KOPT-K1 (cell line): ENCODE measurements around the gene RYR3.

Experiments
- H3K27ac ChIP-seq: fragments of 200-600 bp; sonication (generic); 2 replicates; pipeline ENCODE4 v1.5.1; 2016; ENCODE audit warnings: antibody characterized with exemption, mild to moderate bottlenecking, low read depth, low read length; ENCODE audit not compliant: poor library complexity, severe bottlenecking
- H3K36me3 ChIP-seq: fragments of 200-600 bp; sonication (generic); 2 replicates; pipeline ENCODE4 v1.5.1; 2017; ENCODE audit warnings: antibody characterized with exemption, mild to moderate bottlenecking, low read length, moderate library complexity; ENCODE audit not compliant: insufficient read depth
- H3K9me3 ChIP-seq: fragments of 200-600 bp; sonication (generic); 2 replicates; pipeline ENCODE4 v1.5.1; 2017; ENCODE audit warnings: antibody characterized with exemption, low read length, mild to moderate bottlenecking; ENCODE audit not compliant: insufficient read depth, poor library complexity, severe bottlenecking

Gene RYR3

DNA sequence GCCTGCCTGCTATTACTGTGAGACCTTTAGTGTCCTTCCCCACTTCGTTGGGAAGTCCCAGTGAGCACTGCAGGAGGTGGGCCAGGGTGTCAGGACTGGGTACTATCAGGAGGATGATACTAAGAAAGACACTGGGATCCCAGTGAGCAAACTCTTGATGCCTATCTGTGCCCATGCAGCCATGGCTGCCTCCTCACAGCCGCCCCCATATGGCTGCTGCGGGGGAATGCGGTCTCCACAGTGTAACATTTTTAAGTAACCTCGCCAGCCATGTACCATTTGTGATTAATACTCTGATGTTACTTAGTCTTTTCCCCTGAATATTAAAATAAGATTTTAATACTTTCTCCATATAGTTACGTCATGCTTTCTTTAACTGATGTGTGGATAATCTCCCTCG, 312.2 kb downstream of the RYR3 start:
- no peaks in the 10 kb centered on the region for H3K36me3 ChIP-seq
- no peaks in the 10 kb centered on the region for H3K9me3 ChIP-seq
- no peak overlapping the region for H3K27ac ChIP-seq

GRCh38 chr15:33624439-33624838, 313.7 kb downstream of the RYR3 start:
- Histone ChIP-seq H3K9me3 (no peaks in the 10 kb centered on the region), H3K36me3 (no peaks in the 10 kb centered on the region), H3K27ac (no peak overlapping the region)

DNA sequence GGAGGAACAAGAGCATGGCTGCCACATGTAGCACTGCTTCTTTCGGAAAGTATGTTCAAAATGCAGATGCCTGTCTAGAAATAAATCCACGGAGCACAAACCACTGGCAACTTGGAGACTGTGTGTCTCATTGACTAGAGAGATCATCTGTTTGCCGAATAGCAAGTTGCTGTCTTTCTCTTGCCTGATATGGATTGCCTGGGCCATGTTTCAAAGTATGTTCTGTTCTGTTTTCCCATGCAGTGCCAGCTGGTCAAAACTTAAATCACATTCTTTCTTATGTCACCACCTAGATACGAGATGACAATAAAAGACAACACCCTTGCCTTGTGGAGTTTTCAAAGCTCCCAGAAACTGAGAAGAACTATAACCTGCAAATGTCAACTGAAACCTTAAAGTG, 318.9 kb downstream of the RYR3 start:
- H3K27ac ChIP-seq: no peak overlapping the region
- no peaks in the 10 kb centered on the region for H3K36me3 ChIP-seq
- no peaks in the 10 kb centered on the region for H3K9me3 ChIP-seq

DNA sequence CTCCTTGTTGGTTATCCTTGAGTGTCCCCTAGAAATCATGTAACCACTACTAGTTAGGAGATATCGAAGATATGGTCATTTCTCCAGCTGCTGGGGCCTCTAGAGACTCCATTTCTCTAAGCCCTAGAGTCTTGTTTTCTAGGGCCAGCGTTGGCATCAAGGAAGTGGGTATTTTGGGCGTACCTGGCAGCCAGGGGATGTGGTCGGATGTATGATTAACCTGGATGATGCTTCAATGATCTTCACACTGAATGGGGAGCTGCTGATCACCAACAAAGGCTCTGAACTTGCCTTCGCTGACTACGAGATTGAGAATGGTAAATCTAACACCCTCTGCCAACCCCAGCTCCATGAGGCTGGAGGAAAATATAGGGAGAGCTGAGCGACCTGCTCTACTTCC, 325.5 kb downstream of the RYR3 start:
- no peaks in the 10 kb centered on the region for H3K9me3 ChIP-seq
- no peak overlapping the region for H3K27ac ChIP-seq
- no peaks in the 10 kb centered on the region for H3K36me3 ChIP-seq

DNA sequence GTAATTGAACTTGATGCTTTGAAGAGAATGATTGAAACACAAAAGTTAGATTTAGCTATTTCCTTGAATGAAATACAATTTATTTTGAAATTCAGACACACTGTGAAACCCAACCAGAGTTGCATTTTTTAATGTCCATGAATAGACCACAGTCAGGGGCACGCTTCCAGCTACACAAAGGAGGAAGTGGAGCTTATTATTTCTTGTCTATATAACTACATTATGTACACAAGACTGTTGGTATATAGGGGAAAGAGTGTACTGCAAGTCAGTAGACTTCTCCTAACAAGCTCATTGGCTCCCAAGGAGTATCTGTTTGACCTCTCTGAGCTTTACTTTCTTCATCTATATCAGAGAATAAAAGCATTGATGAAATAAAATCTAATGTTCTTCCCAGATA, 326.2 kb downstream of the RYR3 start:
- no peak overlapping the region for H3K27ac ChIP-seq
- no peaks in the 10 kb centered on the region for H3K9me3 ChIP-seq
- no peaks in the 10 kb centered on the region for H3K36me3 ChIP-seq

- no peak overlapping the region for H3K27ac ChIP-seq
- no peaks in the 10 kb centered on the region for H3K36me3 ChIP-seq
- H3K9me3 ChIP-seq: no peaks in the 10 kb centered on the region
These were observed 327.7 kb downstream of the RYR3 start for GRCh38 chr15:33638453-33638852.

DNA sequence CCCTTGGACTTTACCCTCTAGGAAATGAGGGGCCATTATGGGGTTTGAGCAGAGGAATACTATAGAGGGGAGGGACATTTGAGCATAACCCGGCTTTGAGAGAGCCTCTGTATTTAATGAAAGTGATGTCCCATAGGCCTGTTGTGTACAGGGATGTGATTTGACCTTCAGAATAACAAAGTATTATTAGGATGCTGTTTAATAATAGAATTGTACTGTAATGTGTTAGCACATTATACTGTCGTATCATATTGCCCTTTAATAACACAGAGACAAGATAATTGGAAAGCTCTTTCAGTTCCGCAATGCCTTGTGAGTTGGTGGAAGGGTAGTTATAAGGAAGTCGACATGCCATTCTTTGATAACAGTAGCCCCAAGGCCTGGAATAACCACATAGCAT, 328.3 kb downstream of the RYR3 start:
- H3K27ac ChIP-seq: no peak overlapping the region
- no peaks in the 10 kb centered on the region for H3K9me3 ChIP-seq

GRCh38 chr15:33639456-33639855, 328.7 kb downstream of the RYR3 start:
- Histone ChIP-seq H3K36me3 (no peaks in the 10 kb centered on the region), H3K9me3 (no peaks in the 10 kb centered on the region), H3K27ac (no peak overlapping the region)

More for the DNA sequence above, 328.3 kb downstream of the RYR3 start:
- H3K36me3 ChIP-seq: no peaks in the 10 kb centered on the region

GRCh38 chr15:33639978-33640377, 329.2 kb downstream of the RYR3 start:
- Histone ChIP-seq H3K36me3 (no peaks in the 10 kb centered on the region), H3K9me3 (no peaks in the 10 kb centered on the region), H3K27ac (no peak overlapping the region)

DNA sequence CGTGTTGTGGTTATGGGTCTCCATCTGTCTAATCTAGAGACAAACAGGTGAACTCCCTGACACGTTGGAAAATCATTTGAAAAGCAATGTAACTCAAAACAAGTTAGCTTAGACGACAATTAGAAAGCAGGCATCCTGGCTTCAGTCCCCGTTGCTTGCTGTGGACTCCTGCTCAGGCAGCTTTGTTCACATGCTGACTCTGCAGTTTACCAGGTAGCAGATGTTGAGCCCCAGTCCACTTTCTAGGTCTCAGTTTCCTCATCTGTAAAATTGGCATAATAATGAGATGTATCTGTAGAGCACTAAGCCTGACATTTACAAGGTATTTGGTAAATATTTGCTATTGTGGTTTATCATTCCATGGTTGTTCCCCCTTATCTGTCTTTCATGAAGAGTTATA, 330.3 kb downstream of the RYR3 start:
- Histone ChIP-seq H3K27ac (no peak overlapping the region), H3K36me3 (no peaks in the 10 kb centered on the region), H3K9me3 (no peaks in the 10 kb centered on the region)

DNA sequence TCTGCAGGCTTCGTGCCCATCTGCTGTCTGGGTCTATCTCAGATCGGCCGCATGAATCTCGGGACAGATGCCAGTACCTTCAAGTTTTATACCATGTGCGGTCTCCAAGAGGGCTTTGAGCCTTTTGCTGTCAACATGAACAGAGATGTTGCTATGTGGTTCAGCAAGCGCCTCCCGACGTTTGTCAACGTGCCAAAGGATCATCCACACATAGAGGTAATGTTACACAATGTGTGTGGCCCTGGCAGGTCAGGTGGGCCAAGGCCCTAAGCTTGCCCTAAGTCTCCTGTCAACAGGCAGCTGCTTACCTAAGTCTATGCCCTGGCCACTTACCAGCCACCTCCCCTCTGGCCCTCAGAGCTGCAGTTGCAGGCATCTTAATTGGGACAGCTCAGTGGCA, 333.5 kb downstream of the RYR3 start:
- no peaks in the 10 kb centered on the region for H3K9me3 ChIP-seq
- H3K27ac ChIP-seq: no peak overlapping the region
- H3K36me3 ChIP-seq: no peaks in the 10 kb centered on the region

DNA sequence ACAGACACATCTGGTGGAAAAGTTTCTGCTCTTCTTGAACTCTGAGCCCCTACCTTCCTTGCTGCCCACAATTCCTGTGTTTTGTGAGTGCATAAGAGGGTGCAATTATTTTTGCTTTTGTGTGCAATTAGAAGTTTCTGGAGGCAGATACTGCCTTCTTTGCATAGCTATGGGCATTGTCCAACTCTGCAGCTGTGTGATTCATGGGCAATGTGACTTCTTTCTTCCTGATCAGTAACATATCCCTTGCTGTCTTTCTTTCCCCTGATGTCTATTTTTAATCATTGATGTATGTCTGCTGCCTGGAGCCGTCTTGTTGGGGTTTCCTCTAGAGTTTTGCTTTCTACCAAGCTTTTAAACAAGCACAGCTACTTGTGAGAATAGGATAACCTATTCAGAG, 336.0 kb downstream of the RYR3 start:
- no peaks in the 10 kb centered on the region for H3K9me3 ChIP-seq
- no peaks in the 10 kb centered on the region for H3K36me3 ChIP-seq
- H3K27ac ChIP-seq: no peak overlapping the region

DNA sequence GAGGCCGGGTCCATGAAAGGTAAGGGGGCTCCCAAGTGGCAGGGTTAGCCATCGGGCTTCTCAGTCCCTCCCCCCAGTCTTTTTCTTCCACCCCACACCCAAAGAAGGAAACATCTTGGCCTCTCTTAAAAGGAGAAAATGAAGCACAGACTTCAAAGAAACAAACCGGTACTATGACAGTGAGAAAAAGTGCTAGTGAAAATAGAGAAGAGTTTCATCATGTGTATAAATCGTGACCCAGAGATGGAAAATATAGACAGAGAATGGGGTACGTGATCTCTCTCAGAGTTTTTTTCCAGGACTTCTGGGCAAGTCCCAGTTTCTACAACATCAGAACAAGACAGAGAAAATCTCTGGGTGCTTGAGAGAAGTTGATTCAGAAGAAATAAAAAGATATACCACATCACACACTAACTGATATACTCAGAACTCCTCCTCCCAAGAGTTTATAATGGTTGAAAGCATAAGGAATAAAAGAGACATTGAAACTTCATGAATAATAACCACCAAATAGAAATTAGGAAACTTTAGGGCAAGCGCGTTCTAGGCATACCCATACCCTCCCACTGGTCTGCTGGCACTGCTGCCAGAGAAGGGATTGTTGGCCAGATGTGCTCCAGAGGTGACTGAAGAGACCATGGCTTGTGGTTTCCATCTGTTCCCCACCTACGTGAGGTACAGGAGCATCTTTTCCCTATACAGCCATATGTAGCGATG, 338.6 kb downstream of the RYR3 start:
- H3K36me3 ChIP-seq: no peaks in the 10 kb centered on the region
- H3K9me3 ChIP-seq: no peaks in the 10 kb centered on the region
- H3K27ac ChIP-seq: no peak overlapping the region

- Histone ChIP-seq H3K27ac (no peak overlapping the region), H3K9me3 (no peaks in the 10 kb centered on the region), H3K36me3 (no peaks in the 10 kb centered on the region)
These were observed 344.1 kb downstream of the RYR3 start for GRCh38 chr15:33654860-33655259.

GRCh38 chr15:33655488-33655887, 344.7 kb downstream of the RYR3 start:
- Histone ChIP-seq H3K9me3 (no peaks in the 10 kb centered on the region), H3K36me3 (no peaks in the 10 kb centered on the region), H3K27ac (no peak overlapping the region)

DNA sequence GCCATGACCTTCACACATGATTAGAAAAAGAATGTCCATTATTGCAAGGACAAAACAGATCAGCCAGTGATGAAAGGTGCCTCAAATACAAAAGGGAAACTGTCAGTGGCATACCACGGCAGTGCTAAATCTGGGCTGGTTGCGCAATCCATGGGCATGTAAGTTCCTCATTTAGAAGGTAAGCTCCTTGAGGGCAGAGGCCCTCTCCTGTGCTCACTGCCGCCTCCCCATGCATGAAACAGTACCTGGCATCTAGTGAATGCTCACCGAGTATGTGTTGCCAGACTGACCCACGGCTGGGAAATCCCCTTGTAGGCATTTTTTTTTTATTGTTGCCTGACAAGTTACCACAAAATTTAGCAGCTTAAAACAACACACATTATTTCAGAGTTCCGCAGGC, 345.4 kb downstream of the RYR3 start:
- Histone ChIP-seq H3K9me3 (no peaks in the 10 kb centered on the region), H3K36me3 (no peaks in the 10 kb centered on the region)

More for the DNA sequence above, 345.4 kb downstream of the RYR3 start:
- no peak overlapping the region for H3K27ac ChIP-seq
